GM18858 (cell line): Measurements from ENCODE around the gene SPTBN1.
A peak's percentile ranks its signal among the peaks of the same experiment; 100 is the strongest.

Source experiments
- ATAC-seq: cut with Tn5 transposase; IDR thresholded peaks from one replicate; pipeline ENCODE4 v1.9.1; 2021; ENCODE audit not compliant: unreplicated experiment

SPTBN1 gene

GRCh38 chr2:54667726-54668650 is 211.9 kb downstream of the SPTBN1 start:
- ATAC-seq, result no peak

GRCh38 chr2:54668711-54669110 is 212.6 kb downstream of the SPTBN1 start:
- no peak for ATAC-seq

- no peak for ATAC-seq
These were observed 213.8 kb downstream of the SPTBN1 start for GRCh38 chr2:54669677-54670484.

- ATAC-seq, result no peak
These were observed 214.4 kb downstream of the SPTBN1 start for GRCh38 chr2:54670485-54671009.

- no peak for ATAC-seq
These were observed 214.9 kb downstream of the SPTBN1 start for GRCh38 chr2:54671010-54671409.

GRCh38 chr2:54671875-54672589 is 215.9 kb downstream of the SPTBN1 start:
- ATAC-seq, result no peak

GRCh38 chr2:54672590-54673456 is 216.7 kb downstream of the SPTBN1 start:
- ATAC-seq, result peak; percentile 52

- peak; percentile 38 for ATAC-seq
These were observed 217.4 kb downstream of the SPTBN1 start for GRCh38 chr2:54673501-54673998.

GRCh38 chr2:54675281-54675680 is 219.2 kb downstream of the SPTBN1 start:
- no peak for ATAC-seq

GRCh38 chr2:54675738-54676137 is 219.6 kb downstream of the SPTBN1 start:
- ATAC-seq, result no peak

- no peak for ATAC-seq
These were observed 220.5 kb downstream of the SPTBN1 start for GRCh38 chr2:54676656-54677055.

- no peak for ATAC-seq
These were observed 221.5 kb downstream of the SPTBN1 start for GRCh38 chr2:54677476-54678265.

- ATAC-seq, result no peak
These were observed 222.6 kb downstream of the SPTBN1 start for GRCh38 chr2:54678719-54679118.

GRCh38 chr2:54680397-54681041 is 224.4 kb downstream of the SPTBN1 start:
- peak; percentile 80 for ATAC-seq

GRCh38 chr2:54681416-54681815 is 225.3 kb downstream of the SPTBN1 start:
- ATAC-seq, result no peak

- ATAC-seq, result no peak
These were observed 227.5 kb downstream of the SPTBN1 start for GRCh38 chr2:54683596-54683995.

- ATAC-seq, result no peak
These were observed 229.2 kb downstream of the SPTBN1 start for GRCh38 chr2:54685263-54685775.

- ATAC-seq, result no peak
These were observed 231.5 kb downstream of the SPTBN1 start for GRCh38 chr2:54687595-54688152.
